ENCODE measurements around the gene KLF6.

KLF6 gene

GRCh38 chr10:3786295-3787015 is 1.4 kb upstream of the KLF6 start:
- no peak for DNase-seq

GRCh38 chr10:3785851-3786271 is 852 bp upstream of the KLF6 start:
- peak; percentile 30 to 90 for DNase-seq

- peak; percentile 96 for DNase-seq
These were observed 342 bp upstream of the KLF6 start for GRCh38 chr10:3785251-3785850.

GRCh38 chr10:3783682-3784432 is 1.2 kb downstream of the KLF6 start:
- DNase-seq = peak in 1 of 2 donors; percentile 59

- DNase-seq = peak; percentile 24 to 74
These were observed 1.7 kb downstream of the KLF6 start for GRCh38 chr10:3783316-3783681.

GRCh38 chr10:3782451-3783315 is 2.3 kb downstream of the KLF6 start:
- peak; percentile 82 to 91 for DNase-seq

- DNase-seq = no peak
These were observed 2.9 kb downstream of the KLF6 start for GRCh38 chr10:3782146-3782450.

- peak in 1 of 2 donors; percentile 61 for DNase-seq
These were observed 3.4 kb downstream of the KLF6 start for GRCh38 chr10:3781468-3782145.

- no peak for DNase-seq
These were observed 4.1 kb downstream of the KLF6 start for GRCh38 chr10:3780771-3781467.

- no peak for DNase-seq
These were observed 4.8 kb downstream of the KLF6 start for GRCh38 chr10:3780021-3780770.

- no peak for DNase-seq
These were observed 5.8 kb downstream of the KLF6 start for GRCh38 chr10:3779158-3779741.

- no peak for DNase-seq
These were observed 6.3 kb downstream of the KLF6 start for GRCh38 chr10:3778692-3779157.

- DNase-seq = no peak
These were observed 6.9 kb downstream of the KLF6 start for GRCh38 chr10:3777981-3778691.

GRCh38 chr10:3776796-3777571 is 8.0 kb downstream of the KLF6 start:
- peak in 1 of 2 donors; percentile 38 for DNase-seq

- peak in 1 of 2 donors; percentile 17 for DNase-seq
These were observed 9.1 kb downstream of the KLF6 start for GRCh38 chr10:3775696-3776551.

GRCh38 chr10:3774814-3775695 is 10.0 kb downstream of the KLF6 start:
- DNase-seq = no peak
